Activated naive CD4-positive, alpha-beta T cell treated with Interleukin-2 at 50 U/mL for 16 hours (primary cell): ENCODE data around the gene SGIP1.
A peak's percentile ranks its signal among the peaks of the same experiment; 100 is the strongest.
"Not testable (repeated sequence)": the region's sequence is repeated elsewhere in the genome, so short reads cannot be mapped to it uniquely, and the experiment has no call there.

Source experiments
- DNase-seq: peaks from one replicate; pipeline ENCODE4 v3.0.0-alpha.2; 2020

SGIP1 gene

GRCh38 chr1:66686406-66686805 is 152.5 kb downstream of the SGIP1 start:
- no peak for DNase-seq

GRCh38 chr1:66687358-66687757 is 153.4 kb downstream of the SGIP1 start:
- DNase-seq: no peak

DNA sequence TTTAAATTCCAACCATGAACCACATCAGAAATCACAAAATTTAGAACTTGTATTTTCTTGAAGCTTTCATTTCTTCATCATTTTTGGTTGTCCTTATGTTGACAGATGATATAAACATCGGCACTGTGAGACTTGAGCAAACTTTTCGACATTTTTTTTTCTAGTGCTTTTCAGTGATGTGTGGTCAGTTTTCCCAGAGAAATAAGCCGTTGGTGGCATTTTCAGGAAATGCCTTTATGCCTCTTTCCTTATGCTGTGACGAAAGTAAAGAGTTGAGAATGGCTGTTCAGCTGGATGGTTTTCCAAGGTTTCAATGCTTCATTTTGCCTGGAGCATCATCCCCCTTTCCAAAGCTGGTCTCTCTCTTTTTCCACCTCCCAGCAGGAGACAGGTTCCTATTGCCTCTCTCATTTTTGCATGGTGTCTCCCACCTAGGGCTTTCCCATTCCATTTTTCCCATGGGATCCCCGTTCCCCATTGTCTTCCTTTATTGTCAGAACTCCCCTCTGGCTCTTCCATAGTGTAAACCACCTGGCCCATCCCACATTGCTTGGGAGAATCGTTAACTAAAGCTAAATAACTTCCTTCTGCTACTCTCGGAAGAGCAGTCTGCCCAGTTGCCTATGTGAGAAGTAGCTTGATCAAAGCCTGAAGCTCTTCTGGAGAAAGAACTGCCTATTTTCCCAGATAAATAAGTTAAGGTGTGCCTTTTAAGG is 156.9 kb downstream of the SGIP1 start:
- DNase-seq: no peak

- DNase-seq: no peak
Observed at GRCh38 chr1:66692681-66693080, 158.7 kb downstream of the SGIP1 start.

DNA sequence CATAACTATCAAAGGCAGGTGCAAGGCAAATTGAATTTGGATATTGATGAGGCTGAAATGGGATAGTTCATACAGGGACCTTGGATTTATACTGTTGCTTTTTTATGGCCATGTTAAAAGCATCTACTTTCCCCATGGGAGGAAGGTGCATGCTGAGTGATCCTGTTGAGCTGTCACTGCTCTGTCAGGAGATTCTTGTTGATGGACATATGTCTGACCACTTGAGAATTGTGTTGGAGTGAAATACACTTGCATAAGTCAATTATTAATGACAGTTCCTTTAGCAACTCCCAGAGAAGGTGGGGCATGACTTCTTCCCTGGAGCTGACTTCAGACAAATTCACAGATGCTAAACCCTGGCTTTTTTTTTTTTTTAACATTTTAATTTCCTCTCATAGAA is 159.9 kb downstream of the SGIP1 start:
- no peak for DNase-seq

DNA sequence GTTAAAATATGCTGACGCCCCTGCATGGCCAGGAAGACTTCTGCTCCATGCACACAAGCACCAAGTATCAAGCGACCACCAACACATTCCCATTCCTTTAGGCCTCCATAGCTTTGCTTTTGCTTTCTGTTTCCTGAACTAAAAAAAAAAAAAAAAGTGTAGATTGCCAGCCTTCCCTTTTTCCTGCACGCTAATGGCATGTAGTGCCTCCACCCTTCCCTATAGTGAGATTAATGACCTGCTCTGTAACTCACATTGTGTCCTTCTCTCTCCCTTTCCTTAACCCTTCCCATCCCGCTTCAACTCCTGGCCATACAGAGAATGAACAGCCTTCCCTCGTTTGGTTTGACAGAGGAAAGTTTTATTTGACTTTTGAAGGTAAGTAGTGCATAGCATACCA is 161.2 kb downstream of the SGIP1 start:
- no peak for DNase-seq

DNA sequence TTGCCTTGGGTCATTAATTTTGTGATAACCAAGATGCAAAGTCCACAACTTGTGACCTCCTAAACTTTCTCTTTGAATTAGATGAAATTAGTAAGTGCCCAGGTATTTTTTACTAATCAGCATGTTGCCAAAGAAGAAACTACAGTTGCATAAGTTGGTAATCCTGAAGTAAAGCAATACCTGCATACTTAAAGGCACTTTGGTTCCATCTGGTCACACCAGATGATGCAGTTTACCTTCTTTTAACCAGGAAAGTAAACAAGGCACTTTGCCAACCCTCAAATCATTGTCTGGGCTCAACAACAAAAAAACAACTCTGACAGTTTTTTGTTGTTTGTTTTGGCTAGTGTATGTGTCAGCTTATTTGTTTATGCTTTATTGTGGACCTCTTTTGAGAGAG is 162.8 kb downstream of the SGIP1 start:
- no peak for DNase-seq

DNA sequence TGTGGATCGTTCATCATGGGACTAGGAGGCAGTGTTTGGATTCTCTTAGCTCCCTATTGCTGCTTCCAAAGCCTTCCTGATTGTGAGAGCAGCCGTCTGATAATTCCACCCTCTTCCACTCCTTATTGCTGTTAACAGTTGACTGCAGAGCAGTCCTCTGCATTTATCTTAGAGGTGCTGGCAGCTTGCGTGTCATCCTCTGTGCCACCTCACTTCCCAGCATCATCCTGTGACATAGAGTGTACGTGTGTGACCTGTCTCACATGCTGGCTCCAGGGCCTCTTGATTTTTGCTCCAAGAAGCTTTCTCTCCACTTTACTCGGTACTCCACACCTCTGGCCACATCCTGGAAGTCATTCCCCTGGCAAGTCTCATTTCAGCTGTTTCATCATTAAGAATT is 165.3 kb downstream of the SGIP1 start:
- no peak for DNase-seq

- DNase-seq: no peak
Observed at GRCh38 chr1:66704177-66704875, 170.4 kb downstream of the SGIP1 start.

GRCh38 chr1:66705110-66705509 is 171.2 kb downstream of the SGIP1 start:
- no peak for DNase-seq

- no peak for DNase-seq
Observed at GRCh38 chr1:66711420-66711819, 177.5 kb downstream of the SGIP1 start.

- no peak for DNase-seq
Observed at GRCh38 chr1:66712839-66713238, 178.9 kb downstream of the SGIP1 start.

- no peak for DNase-seq
Observed at GRCh38 chr1:66723985-66724384, 190.0 kb downstream of the SGIP1 start.

DNA sequence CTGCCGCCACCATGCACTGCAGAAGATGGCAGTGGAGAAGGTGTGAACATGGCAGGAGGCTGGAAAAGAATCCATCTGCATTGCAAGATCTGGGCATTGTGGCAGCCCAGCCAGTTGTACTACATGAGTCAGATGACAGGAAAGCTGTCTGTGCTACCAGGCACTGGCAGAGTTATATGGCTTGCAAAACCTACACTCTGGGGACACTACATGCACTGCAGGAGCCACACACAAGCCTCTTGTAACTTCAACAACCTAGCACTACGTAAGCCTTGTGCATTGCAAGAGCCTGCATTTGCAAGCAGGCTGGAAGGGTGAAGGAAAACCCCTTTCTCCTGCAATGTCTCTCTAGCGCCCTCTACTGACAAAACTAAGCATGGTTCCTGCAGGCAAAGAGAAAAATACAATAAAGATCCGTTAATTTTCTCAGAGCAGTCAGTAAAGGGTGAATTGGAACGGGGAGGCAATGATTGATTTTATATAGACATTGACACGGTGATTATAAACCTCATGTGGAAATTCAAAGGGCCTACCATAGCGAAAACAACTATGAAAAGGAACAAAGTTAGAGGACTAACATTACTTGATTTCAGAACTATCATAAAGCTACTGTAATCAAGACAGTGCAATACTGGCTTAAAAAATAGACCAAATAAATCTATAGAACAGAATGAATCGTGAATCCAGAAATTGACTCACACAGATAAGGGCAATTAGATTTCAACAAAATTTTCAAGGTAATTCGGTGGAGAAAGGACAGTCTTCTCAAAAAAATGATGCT is 192.1 kb downstream of the SGIP1 start:
- peak; percentile 33 for DNase-seq

DNA sequence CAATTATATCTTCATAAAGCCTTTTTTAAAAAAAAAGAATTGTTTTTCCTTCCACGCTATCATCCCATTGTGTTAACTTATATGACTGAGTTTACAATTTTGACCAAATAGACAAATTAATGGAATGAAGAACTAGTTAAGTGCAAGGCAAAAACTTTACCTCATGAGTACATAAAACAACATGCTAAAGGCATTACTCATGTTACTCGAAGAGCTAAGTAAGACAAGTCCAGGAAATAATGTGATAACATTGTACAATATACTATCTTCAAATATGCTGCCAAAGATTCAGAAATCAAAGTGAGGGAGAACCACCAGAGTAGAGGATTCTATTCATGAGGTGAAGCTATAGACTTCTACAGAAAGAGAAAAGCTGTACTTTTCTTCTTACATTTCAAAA is 194.1 kb downstream of the SGIP1 start:
- DNase-seq: no peak

GRCh38 chr1:66728716-66729115 is 194.8 kb downstream of the SGIP1 start:
- not testable (repeated sequence) for DNase-seq

DNA sequence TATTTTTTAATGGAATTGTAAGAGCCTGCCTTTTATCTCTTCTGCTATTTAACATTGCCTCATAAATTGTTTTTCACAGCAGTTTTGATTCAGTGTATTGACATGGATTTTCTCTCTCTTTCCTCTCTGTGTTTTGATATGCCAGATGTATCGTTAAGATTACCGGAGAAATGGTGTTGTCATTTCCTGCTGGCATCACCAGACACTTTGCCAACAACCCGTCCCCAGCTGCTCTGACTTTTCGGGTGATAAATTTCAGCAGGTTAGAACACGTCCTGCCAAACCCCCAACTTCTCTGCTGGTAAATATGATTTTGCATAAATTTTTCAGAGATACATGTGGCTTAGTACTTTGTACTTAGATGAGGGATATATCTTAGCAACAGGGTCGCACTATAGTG is 195.2 kb downstream of the SGIP1 start:
- no peak for DNase-seq

DNA sequence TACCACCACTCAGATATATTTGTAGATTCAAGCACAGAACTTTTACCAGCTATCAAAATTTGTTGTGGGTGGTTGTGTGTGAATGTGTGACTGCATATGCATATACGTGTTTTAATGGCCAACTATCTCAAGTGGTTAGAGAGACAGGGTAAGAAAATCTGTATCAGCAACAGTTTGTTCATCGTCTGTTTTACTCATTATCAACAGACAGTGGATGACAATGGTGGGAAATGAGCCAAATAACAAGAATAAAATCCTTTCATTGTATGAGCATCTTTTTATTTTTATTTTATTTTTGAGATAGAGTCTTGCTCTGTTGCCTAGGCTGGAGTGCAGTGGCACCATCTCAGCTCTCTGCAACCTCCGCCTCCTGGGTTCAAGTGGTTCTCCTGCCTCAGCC is 195.6 kb downstream of the SGIP1 start:
- DNase-seq: no peak

GRCh38 chr1:66730462-66730861 is 196.5 kb downstream of the SGIP1 start:
- DNase-seq: no peak

DNA sequence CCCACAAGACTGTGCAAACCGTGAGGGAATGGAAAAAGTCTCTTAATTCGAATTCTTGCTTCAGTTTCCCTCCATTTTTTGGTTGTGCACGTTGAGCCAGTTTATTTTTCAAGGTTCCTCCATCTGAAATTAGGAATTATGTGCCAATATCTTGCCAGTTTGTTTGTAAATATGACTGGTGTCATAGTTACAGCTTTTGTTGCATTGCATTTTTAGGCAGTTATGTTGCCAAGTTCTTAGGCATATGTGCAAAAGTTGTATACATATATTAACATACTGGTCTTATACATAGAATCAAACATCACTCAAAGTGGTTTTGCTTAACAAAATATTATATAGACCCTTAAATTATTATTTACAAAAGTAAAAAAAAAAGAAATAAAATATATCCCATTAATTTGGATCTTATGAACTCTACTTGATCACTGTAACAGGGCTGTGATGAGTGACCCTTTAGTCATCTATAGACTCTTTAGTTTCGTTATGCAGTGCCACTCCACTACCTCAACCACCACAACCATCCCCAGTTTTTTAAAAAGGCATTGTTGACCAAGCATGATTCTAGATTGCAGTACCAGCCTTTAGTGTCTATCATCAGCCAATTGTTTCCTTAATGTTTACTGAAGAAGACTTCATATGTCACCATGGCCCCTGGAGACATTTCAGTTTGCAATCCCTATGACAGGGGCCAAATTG is 197.4 kb downstream of the SGIP1 start:
- DNase-seq: no peak

- DNase-seq: no peak
Observed at GRCh38 chr1:66732407-66733166, 198.6 kb downstream of the SGIP1 start.

DNA sequence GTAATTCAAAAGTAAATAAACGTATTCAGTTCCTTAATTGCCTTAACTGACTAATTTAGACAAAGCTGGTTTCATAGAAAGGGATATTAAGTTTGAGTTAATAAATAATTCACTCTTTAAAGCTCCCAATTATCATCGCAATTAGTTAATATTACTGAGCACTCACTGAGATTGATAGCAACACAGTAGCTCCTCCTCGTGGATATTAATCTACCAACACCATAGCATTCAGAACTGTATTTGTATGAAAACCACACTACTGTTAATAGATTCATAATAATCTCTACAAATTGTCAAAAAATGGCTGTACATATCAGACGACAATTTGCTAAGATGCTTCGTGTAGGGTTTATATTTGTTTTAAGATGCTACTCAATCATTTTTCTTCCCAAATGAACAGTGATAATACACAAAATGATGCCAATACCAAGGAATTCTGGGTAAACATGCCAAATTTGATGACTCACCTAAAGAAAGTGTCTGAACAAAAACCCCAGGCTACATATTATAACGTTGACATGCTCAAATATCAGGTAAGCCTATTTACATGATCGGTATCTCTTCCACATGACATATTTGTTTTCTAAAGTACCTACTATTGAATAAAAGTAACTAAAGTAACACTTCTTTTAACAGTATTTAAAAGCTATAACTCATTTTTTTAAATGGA is 199.5 kb downstream of the SGIP1 start:
- DNase-seq: no peak
